ENCODE results near the gene ECE1.

Gene ECE1

GRCh38 chr1:21307663-21308305, 17.5 kb upstream of the ECE1 start:
- DNase-seq: no peak

DNA sequence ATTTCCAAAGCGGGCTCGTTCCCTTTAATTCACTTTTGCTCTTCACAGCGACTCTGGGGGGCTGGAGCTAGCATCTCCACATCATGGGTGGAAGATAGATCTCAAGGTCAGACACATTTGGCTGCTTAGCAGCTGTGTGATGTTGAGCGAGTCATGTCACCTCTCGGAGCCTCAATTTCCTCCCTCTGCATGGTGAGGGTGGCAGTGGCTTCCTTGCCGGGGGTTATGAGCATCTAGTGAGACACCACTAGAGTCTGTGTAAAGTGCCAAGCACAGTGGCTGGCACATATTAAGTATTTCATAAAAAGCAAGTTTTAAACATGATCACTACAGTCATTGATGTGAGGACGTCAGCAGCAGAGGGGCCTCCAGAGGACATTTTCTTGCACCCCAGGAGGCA, 16.9 kb upstream of the ECE1 start:
- DNase-seq: no peak

GRCh38 chr1:21305900-21306189, 15.6 kb upstream of the ECE1 start:
- DNase-seq: no peak

DNA sequence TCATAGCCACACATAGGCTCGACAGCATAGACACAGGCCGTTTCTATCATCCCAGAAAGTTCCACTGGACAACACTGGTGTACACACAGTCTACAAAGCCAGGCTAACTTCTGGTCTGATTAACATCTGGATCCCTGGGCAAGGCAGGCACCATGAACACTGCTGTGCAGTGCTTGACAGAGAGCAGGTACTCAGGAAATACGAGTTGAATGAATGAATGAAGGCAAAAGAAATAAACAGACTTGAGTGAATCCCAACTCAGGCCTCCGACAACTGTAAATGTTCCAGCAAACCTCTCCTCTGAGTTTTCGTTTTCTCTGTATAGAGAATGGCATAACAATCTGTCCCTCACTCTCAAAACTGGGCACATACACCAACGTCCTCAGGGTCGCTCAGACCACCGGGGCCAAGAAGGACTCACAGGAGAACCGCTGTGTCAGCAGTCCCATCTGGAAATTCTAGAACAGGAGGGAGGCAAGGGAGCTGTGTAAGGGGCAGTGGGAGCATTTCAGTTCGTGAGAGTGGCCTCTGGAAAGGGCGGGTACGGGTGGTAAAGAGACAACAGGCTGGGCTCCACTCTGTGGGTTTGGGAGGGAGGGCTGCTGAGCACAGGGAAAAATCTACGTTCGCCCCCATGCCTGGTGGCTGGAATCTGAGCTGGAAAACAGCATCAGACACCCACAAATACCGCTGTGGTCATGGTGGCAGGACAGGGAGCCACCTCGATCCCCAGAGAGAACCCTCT, 15.1 kb upstream of the ECE1 start:
- no peak for DNase-seq

DNA sequence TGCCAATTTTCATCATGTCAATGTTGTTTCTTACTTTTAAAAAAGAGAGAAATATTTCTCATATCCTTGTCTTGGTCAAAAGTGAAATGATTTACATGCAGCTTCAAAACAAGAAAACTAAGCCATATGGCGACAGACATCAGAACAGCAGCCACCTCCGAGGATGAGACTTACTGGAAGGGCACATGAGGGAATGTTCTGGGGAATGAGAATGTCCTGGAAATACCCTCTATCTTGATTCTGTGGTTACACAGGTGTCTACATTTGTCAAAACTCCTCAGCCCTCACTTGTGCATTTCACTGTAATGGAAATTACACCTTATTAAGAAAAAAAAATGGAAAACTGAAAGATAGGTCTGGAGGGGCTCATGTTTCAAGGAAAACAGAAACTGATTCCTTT, 14.2 kb upstream of the ECE1 start:
- no peak for DNase-seq

- no peak for DNase-seq
These were observed 12.8 kb upstream of the ECE1 start for GRCh38 chr1:21302747-21303715.

- no peak for DNase-seq
These were observed 11.7 kb upstream of the ECE1 start for GRCh38 chr1:21301794-21302440.

GRCh38 chr1:21300774-21301173, 10.5 kb upstream of the ECE1 start:
- no peak for DNase-seq

DNA sequence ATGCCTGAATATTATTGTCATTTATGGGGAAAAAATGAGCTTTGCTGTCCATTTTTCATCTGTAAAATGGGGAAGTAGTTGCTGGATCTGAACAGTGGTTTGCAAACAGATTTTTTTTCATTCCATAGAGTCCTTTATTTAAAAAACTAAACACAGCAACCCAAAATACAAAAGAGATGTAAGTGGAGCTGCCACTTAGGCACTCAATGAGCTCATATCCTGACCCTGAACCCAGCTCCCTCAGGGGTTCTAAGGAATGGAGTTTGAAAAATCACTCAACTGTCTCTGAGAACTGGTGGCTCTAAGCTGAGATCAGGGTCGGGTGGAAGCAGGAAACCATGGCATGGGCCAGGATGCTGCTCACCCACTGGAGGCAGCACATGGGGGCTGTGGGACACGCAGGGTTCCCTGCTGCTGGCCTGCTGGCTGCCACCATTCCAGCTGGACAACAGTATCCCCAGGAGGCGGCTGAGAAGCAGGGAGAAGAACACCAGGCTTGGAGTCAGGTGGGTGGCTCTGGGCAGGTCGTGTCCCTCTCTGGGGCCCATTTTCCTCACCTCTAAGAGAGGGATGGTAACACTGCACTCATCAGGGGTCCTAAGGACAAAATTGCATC, 9.6 kb upstream of the ECE1 start:
- DNase-seq: no peak

- DNase-seq: no peak
These were observed 8.7 kb upstream of the ECE1 start for GRCh38 chr1:21298981-21299391.

GRCh38 chr1:21297975-21298374, 7.7 kb upstream of the ECE1 start:
- no peak for DNase-seq

GRCh38 chr1:21296509-21297354, 6.5 kb upstream of the ECE1 start:
- no peak for DNase-seq

DNA sequence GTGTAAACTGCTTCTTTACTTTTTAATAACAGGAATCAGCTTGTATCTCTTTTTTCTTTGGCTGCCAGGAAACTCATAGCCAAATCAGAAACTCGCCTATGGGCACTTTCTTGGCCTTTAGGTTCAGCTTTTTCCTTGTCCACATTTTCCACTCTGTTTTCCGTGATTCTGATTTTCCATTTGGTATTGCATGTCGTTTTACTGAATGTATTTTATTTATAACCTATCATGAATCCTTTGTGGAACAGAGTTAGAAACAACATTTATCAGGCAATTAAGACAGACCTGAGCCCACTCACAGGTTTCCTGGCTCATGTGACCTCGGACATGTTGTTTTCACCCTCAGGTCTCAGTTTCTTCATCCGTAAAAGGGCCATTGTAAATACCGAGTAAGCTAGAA, 5.3 kb upstream of the ECE1 start:
- DNase-seq: no peak

DNA sequence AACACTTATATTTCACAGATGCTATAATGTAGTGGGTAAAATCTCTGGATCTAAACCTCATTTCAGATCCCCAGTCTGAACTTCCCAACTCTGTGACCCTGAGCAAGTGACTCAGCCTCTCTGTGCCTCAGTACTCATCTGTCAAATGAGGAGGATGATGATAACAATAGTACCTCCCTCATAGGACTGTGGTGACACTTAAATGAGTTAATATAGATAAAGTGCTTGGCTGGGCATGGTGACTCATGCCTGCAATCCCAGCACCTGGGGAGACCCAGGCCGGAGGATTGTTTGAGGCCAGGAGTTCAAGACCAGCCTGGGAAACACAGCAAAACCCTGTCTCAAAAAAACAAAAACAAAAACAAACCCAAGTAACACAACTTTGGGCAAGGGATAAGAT, 4.7 kb upstream of the ECE1 start:
- no peak for DNase-seq

DNA sequence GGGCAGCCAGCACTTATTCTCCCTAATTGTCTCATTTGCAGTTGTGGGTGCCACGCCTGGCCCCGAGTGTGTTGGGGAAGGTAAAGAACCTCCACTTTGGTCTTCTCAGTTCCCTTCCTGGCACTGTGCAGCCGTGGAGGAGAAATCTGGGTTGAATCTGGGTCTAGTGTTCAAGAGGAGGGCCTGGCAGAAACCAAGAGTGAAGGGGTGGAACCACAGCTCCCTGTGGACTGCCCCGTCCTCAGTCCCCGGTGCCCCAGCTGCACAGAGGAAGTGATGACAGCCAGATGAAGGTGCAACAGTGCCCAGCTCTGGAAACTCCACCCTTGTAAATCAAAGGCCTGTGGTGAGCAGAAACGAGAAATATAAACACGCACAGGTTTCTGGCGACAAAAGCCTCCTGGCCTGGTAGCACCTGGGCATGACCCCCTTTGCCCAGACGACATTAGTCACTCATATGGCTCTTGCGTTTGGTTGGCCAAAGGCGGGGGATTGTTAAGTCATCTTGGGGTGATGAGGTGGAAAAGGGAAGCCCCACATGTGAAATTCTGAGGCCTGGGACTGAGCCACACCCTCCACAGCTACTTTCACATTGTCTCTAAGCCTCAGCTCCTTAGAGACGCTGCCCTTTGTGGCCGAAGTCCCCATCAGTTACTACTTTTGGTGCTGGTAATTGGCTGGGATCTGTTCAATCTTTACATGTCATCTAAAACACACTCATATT, 4.2 kb upstream of the ECE1 start:
- DNase-seq: no peak

DNA sequence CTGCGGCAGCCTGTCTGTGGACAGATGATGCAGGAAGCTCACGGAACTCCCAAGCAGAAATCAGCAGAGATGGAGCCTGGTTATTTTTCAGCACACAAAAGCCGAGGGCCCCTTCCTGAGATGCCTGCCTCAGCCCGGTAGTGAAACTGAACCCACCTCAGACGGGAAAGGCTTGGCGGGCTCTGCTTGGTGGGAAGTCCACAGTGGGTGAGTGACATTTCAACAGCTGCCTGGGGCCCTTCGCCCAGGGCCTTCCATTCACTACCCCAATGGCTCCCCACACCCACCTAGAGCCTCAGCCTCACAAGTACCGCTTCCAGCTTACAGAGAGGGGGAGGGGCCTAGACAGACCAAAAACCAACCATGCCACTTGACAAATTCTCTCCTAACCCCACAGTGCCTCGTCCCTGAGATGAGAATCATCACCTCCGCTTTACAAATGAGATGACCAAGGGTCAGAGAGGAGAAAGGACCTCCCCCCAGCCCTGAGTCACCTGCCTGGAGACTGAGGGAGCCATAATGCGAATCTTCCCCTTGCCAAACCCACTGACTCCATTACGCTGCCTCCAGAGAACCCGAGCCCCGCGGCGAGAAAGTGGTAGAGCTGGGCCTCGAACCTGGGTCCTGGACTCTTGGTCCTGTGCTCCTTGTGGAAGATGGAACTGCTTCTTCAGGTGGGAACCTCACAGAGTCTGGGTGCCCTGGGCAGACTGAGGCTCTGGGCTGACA, 3.4 kb upstream of the ECE1 start:
- no peak for DNase-seq

GRCh38 chr1:21292984-21293536, 2.8 kb upstream of the ECE1 start:
- no peak for DNase-seq

GRCh38 chr1:21292503-21292983, 2.3 kb upstream of the ECE1 start:
- no peak for DNase-seq

DNA sequence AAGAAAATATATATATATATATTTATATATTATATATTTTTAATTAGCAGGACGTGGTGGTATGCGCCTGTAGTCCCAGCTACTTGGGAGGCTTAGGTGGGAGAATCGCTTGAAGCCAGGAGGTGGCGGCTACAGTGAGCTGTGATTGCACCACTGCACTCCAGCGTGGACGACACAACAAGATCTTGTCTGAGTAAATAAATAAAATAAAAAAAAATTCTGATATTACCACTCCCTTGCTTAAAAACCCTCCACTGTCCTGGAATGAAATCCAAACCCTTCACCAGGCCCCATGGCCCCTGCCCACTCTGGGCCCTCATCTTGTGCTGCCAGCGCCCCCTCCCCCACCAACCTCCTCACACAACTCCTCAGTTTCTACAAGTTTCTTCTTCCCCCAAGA, 1.7 kb upstream of the ECE1 start:
- DNase-seq: no peak

- no peak for DNase-seq
These were observed 921 bp upstream of the ECE1 start for GRCh38 chr1:21291184-21291583.
